ENCODE measurements around the gene MAPT.

Gene MAPT

DNA sequence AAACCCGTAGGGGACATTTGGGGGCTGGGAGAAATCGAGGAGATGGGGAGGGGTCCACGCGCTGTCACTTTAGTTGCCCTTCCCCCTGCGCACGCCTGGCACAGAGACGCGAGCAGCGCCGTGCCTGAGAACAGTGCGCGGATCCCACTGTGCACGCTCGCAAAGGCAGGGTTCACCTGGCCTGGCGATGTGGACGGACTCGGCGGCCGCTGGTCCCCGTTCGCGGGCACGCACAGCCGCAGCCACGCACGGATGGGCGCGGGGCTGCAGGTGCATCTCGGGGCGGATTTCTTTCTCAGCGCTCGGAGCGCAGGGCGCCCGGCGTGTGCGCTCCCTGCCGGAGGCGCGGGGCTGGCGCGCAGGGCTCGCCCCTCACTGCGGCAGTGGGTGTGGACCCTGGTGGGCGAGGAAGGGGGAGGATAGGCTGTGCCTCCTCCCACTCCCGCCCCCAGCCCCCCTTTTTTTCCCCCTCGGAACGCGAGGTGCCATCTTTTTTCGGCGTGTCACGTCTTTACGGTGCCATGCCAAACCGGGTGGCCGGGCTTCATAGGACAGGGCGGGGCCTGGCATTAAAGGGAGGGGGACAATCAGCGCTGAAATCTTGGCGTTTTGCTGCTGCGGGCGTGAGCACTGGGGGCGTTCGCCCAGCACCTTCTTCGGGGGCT, 1.1 kb downstream of the MAPT start:
- TF ChIP-seq, protein P1, sequence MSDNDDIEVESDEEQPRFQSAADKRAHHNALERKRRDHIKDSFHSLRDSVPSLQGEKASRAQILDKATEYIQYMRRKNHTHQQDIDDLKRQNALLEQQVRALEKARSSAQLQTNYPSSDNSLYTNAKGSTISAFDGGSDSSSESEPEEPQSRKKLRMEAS (IDR thresholded peaks at IDR 0.05; ENCODE audit: low read depth, low read length) = no peak
- TF ChIP-seq POLR2A (IDR thresholded peaks at IDR 0.05; ENCODE audit: extremely low read depth, insufficient read length) (no peak), MYC (IDR thresholded peaks at IDR 0.05; ENCODE audit: low read depth, low read length) (no peak)
- TF ChIP-seq, protein P2, sequence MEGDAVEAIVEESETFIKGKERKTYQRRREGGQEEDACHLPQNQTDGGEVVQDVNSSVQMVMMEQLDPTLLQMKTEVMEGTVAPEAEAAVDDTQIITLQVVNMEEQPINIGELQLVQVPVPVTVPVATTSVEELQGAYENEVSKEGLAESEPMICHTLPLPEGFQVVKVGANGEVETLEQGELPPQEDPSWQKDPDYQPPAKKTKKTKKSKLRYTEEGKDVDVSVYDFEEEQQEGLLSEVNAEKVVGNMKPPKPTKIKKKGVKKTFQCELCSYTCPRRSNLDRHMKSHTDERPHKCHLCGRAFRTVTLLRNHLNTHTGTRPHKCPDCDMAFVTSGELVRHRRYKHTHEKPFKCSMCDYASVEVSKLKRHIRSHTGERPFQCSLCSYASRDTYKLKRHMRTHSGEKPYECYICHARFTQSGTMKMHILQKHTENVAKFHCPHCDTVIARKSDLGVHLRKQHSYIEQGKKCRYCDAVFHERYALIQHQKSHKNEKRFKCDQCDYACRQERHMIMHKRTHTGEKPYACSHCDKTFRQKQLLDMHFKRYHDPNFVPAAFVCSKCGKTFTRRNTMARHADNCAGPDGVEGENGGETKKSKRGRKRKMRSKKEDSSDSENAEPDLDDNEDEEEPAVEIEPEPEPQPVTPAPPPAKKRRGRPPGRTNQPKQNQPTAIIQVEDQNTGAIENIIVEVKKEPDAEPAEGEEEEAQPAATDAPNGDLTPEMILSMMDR (IDR thresholded peaks at IDR 0.05; ENCODE audit: low read depth, low read length) = no peak
- no peak for DNase-seq (ENCODE audit: low read depth)
- no peak overlapping the region for H3K4me3 ChIP-seq (ENCODE audit: low read depth, low read length)

DNA sequence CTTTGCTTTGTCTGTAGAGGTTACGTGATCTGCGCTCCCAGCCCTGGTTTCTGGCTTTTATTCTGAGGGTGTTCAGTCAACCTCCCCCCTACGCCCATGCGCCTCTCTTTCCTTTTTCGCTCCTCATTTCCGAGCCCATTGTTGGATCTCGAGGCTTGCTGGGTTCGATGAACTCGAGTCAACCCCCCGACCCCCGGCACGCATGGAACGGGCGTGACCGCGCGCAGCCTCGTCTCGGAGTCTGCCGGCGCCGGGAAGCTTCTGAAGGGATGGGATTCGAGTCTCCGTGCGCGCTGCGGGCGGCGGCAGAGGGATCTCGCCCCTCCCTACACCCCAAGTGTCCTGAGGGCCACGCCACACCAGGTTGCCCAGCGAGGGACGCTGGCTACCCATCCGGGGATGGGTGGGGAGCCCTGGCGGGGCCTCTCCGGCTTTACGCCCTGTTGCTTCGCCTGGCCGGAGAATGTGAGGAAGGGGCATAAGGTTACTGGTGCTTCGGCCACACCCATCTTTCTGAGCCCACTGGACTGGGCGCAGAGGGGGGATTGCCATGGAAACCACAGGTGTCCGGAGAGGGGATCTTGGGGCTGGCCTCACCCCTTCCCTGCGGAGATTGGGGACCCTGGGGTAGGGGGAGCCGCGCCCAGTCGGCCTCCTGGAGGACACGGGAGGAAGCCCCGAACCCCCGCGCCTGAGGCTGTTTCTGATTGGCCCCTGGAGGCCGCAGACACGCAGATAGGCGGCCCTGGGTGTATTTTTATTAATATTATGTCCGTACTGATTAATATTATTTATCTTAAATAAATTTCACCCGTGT, 1.8 kb downstream of the MAPT start:
- H3K4me3 ChIP-seq (ENCODE audit: low read depth, low read length) = no peak overlapping the region
- no peak for DNase-seq (ENCODE audit: low read depth)
- TF ChIP-seq, protein P2 (IDR thresholded peaks at IDR 0.05; ENCODE audit: low read depth, low read length) = no peak
- TF ChIP-seq POLR2A (IDR thresholded peaks at IDR 0.05; ENCODE audit: extremely low read depth, insufficient read length) (no peak), MYC (IDR thresholded peaks at IDR 0.05; ENCODE audit: low read depth, low read length) (no peak)
- TF ChIP-seq, protein P1 (IDR thresholded peaks at IDR 0.05; ENCODE audit: low read depth, low read length) = no peak

DNA sequence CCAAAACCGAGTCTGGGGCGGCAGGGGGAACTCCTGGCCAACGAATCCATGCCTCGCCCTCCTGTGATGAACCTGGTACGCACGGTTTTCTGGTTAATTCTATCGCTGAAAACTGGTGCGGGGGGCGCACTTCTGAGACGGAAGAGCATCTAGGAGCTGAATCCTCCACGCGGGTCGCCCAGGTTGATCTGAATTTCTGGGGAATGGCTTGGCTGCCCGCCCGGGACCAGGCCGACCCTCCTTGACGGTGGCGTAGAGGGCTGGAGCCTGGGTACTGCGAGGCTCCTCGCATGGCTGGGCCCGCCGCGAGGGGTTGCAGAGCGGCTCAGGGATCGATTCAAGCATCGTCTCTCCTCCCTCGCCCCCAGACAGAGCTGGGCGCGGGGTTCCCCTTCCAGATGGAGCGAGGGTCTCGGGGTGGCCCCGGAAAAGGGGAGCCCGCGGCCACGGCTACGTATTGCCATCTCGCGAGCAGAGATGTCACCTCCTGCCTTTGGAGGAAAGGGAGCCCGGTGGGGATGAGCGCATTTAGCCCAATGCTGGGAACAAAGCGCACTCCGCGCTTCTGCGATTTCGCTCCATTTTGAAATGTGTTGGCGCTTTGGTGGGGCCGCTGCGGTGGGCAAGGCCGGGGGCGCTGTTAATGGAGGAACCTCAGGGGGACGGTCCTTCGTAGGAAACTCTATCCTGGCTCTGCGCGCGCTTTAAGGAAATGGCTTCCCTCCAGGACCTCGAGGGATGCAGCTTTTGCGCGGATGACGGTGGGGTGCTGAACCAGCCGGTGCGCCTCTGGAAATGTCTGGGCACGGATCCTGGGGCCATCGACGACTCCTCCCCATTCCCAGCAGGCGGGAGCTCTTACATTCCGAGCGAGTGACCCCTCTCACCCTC, 2.7 kb downstream of the MAPT start:
- TF ChIP-seq POLR2A (IDR thresholded peaks at IDR 0.05; ENCODE audit: extremely low read depth, insufficient read length) = no peak
- TF ChIP-seq MYC (IDR thresholded peaks at IDR 0.05; ENCODE audit: low read depth, low read length) = no peak
- TF ChIP-seq, protein P2 (IDR thresholded peaks at IDR 0.05; ENCODE audit: low read depth, low read length) = no peak
- TF ChIP-seq, protein P1 (IDR thresholded peaks at IDR 0.05; ENCODE audit: low read depth, low read length) = no peak
- DNase-seq (ENCODE audit: low read depth) = no peak
- no peak overlapping the region for H3K4me3 ChIP-seq (ENCODE audit: low read depth, low read length)

DNA sequence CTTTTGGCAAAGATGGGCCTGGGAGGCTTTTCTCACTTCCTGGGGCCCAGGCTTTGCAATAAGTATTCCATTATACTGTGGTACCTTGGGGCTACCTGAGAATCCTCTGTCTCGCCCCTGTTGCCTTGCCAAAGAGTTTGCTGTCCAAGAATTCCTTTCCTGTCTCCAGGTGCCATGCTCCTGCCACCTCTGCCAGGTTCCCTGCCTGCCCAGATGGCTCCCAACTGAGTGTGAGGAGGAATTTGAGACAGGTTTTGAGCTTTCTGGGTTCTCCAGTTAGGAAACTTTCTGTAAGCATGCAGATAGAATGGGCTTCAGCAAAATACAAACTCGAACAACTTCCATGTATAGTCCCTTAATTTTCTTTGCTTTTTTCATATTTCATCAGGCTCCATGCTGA, 5.8 kb downstream of the MAPT start:
- no peak for DNase-seq (ENCODE audit: low read depth)
- TF ChIP-seq, protein P1 (IDR thresholded peaks at IDR 0.05; ENCODE audit: low read depth, low read length) = no peak
- TF ChIP-seq, protein P2 (IDR thresholded peaks at IDR 0.05; ENCODE audit: low read depth, low read length) = no peak
- no peak for TF ChIP-seq MYC (IDR thresholded peaks at IDR 0.05; ENCODE audit: low read depth, low read length)
- TF ChIP-seq POLR2A (IDR thresholded peaks at IDR 0.05; ENCODE audit: extremely low read depth, insufficient read length) = no peak
- no peak overlapping the region for H3K4me3 ChIP-seq (ENCODE audit: low read depth, low read length)

DNA sequence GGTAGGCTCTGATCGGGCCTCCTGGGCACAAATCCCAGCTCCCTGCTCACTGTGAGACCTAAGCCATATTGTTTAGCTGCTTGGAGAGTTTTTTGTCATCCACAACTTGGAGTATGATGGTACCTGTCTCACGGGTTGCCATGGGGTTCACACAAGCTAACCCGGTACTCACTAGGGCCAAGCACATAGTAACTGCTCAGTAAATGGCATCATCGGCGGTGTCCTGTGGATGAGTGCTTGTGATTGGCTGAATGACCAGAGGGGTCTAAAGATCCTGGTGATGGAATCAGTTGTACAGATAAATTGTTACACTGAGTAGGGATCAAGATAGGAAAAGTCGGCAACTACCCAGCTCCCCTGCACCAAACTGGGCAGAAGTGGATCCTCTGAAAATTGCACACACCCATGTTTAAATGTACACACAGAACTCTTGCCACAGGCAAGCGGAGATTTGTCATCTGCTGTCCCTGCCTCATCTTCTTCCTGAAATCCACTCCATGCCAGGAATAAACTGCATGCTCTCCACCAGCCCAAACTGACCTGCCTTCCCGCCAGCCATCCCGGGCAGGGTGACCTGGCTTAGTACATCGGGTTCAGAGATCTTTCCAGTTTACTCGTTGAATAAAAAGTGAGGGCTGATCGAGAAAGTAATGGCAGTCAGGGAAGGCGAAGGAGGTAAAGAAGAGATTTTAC, 6.5 kb downstream of the MAPT start:
- no peak overlapping the region for H3K4me3 ChIP-seq (ENCODE audit: low read depth, low read length)
- no peak for TF ChIP-seq POLR2A (IDR thresholded peaks at IDR 0.05; ENCODE audit: extremely low read depth, insufficient read length)
- TF ChIP-seq, protein P2 (IDR thresholded peaks at IDR 0.05; ENCODE audit: low read depth, low read length) = no peak
- no peak for DNase-seq (ENCODE audit: low read depth)

Data from NB4 (cell line).